T-helper 1 cell treated with Interleukin-12 subunit alpha and Interleukin-12 subunit beta and Interleukin-4 antibody, amounts not matched to agents 30 ng/mL and 1 ng/mL, for 36 hours (primary cell): ENCODE results near the gene ROBO1. TPM values are rescaled to one million over a fixed set of nuclear protein-coding genes. Genes with fewer than 3 reads are reported as not detected.
"Not testable (repeated sequence)": the region's sequence is repeated elsewhere in the genome, so short reads cannot be mapped to it uniquely, and the experiment has no call there.

Experiments
- intact Hi-C: fragments of 100-400 bp; cut with micrococcal nuclease; formaldehyde crosslinking; loops from one replicate; pipeline ENCODE4 v1.15.1; 2024
- total RNA-seq: library from RNA; stranded (reverse); gene quantifications from 2 replicates; pipeline ENCODE4 v1.2.3, GENCODE V29; 2022

ROBO1 gene
- total RNA-seq, 1 donor from 2014 or later = 0.93 TPM

DNA sequence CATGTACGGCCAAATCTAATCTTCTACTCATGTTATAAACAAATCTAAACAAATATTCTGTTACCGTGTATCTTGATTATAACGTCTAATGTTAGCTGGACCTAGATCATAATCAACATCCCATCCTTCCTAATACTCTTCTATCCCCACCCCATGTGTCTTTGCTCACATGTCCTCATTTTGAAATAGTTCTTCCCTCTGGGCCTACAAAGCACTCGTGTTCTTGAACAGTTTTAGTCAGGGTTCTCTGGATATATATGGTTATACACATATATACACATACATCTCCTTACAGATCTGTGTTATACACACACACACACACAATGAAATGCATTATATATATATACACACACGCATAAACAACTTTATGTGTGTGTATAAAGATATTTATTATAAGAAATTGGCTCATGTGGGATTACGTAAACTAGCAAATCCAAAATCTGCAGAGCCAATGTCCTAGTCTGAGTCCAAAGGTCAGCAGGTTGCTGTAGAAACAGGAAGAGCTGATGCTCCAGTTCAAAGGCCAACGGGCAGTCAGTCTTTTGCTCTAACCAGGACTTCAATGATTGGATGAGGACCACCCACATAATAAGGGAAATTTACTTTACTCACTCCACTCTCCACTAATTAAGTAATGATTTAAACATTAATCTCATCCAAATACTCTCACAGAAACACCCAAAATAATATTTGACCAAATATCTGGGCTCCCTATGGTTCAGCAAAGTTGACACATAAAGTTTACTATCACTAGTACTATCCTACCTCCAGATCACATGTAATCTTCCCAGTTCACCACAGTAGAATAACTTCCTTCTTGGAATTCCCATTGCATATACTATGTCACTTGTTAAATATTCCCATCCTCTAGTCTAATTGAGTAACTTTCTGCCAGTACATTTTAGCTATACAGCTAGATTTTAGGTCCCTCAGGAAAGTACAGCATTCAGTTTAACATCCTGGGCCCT, 450.0 kb downstream of the ROBO1 start:
- intact Hi-C loops = no loop called here

DNA sequence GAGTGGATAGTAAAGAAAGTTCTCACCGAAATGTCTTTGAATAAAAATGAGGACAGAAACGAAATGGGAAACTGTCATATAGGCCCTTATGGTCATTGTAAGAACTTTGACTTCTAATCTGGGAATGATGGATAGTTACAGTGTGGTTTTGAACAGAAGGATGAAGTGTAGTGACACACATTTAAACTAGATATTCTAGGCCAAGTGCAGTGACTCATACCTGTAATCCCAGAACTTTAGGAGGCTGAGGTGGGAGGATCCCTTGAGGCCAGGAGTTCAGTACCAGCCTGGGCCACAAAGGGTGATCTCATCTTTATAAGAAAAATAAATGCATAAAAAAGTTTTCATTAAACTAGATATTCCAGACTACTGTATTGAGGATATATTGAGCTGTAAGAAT, 452.8 kb downstream of the ROBO1 start:
- intact Hi-C loops = no loop called here

DNA sequence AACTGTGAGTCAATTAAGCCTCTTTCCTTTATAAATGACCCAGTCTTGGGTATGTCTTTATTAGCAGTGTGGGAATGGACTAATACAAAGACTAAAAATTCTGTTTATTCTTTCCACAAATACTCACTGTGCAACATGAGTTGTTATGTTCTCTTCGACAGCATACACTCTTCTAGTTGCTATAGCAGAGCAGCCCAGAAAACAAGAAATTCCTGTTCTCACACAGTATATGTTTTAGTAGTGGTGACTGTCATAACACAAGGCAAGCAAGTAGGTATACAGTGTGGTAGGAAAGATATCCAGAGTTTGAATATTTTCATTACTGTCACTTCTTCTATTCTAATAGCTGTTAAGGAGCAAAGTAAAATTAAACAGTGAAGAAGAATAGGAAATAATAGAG, 453.3 kb downstream of the ROBO1 start:
- intact Hi-C loops = no loop called here

DNA sequence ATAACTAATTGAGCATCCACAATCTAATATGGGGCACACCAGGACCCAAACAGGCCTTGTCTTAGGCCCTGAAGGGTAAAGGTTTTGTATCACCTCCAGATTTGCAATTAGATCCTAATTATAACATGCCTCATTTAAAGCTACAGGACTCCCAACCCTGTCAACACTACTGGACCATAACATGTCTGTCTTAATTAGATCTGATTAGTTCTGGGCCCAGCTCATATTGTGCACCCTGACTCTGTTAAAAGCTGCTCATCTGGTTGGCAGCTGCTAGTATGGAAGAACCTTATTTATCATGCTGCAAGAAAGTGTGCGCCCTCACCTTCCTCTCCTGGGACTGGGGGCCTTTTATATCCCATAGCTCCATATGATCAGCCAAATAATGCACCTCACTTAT, 457.8 kb downstream of the ROBO1 start:
- intact Hi-C loops = no loop called here

DNA sequence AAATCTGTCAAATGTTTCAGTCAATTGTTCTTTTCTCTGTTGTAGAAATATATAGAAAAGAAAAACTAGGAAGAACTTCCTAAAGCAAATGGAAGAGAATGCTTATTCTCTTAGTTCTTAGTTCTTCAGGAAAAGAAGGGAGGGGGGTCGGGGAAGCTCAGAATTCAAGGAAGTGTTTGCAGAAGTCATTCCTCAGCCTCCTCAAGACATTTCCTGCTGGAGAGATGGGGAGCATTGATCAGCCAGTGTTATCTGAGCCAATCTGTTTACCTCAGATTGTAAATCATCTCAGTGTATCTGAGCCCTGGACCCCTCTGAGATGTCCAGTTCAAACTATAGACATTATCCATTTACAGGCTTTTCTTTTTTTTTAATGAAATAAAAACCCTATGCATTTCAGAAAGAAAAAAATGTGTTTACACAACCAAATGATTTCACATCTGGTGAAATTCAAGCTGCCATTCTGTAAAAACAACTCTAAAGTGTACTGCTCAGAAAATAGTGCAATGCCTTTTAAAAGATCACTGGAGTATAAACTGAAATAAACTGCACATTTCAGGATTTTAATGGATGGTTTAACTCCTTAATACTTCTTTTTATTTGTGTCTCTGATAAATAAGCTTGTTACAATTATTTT, 460.7 kb downstream of the ROBO1 start:
- intact Hi-C loops = no loop called here

DNA sequence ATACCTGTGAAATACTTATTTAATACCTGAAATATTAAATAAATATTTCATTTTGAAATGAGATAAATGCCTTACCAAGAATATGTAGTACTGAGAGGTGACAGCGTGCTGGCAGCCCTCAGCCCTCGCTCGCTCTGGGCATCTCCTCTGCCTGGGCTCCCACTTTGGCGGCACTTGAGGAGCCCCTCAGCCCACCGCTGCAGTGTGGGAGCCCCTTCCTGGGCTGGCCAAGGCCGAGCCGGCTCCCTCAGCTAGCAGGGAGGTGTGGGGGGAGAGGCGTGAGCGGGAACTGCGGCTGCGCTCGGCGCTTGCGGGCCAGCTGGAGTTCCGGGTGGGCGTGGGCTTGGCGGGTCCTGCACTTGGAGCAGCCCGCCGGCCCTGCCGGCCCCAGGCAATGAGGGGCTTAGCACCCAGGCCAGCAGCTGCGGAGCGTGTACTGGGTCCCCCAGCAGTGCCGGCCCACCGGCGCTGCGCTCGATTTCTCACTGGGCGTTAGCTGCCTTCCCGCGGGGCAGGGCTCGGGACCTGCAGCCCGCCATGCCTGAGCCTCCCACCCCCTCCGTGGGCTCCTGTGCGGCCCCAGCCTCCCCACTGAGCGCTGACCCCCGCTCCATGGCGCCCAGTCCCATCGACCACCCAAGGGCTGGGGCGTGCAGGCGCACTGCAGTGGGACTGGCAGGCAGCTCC, 467.7 kb downstream of the ROBO1 start:
- intact Hi-C loops = not testable (repeated sequence)

DNA sequence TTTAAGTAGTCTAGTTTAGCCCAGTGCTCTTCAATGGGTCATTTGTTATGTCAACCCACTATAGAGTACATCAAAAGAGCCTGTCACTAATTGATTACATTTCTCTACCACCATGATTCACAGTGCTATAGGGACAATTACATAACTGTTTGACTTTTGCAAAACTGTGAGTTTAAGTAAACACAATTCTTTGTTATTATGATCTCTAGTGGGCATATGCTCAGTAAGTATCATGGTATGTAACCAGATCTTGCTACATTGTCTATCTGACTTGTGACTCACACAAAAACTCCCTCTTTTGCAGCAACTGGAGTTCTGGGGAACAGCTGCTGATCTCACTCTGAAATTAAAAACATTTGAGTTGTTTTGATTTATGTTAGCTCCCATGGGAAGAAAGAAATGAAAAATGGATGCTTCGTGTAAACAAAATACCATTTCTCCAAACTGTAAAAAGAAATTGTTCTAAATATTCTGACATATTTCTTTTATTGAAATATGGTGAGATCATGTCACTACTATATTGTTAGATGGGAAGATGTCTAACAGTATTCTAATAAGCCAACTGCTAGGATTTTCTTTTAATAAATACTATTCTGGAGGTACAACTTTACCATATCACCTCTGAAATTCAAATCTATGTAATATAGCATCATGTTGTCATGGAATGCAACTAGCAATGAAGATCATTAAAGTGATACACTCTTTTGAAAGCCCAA, 470.4 kb downstream of the ROBO1 start:
- intact Hi-C loops = no loop called here

DNA sequence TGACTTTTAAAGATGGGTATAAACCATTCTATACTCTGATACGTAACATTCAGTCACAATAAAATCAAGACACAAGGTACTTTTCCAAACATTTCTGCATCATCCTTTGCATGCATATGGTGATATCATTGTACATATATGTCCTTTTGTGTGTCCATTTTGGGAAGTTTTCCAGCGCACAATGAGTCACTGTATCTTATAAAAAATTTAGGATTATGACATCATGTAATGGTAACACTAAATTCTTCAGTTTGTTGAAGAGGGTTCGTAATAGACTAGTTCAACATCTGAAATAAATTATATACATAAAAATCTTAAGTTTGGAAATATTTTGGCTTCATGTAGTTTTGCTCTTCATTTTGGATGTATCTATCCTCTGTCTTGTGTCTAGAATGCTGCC, 480.9 kb downstream of the ROBO1 start:
- intact Hi-C loops = no loop called here

DNA sequence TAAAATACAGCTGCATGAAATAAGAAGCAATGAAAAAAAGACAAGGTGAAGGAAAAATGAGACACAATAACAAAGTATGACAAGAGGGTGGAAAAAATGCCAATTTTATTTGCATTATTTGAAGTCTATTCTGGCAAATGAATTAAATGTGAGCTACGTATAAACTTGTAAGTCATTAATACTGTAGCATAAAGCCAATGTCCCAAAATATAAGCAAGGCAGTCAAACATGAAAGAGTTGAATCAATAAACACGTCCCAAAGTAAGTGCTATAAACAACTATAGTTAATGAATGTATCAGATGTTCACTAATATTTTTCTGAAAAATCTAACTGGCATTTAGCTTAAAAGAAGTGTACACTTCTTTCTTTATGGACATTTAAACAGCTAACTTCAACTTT, 481.9 kb downstream of the ROBO1 start:
- intact Hi-C loops = no loop called here

DNA sequence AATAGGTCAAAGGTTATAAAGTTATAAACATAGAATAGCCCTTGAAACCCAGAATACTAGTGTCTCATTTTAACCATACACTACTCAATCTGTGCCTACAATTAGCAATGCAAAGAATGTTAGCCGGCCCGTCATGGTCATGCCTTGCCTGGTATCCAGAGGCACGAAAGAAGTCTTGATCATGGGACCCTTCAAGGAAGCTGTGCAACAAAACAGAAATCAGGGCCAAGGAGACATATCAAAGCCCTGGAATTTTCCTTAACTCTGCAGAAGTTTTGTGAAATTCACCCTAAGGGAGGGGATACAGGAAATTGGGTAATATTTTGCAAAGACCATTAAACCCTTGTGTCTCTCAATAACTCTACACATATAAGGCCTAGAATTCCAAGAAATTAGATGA, 482.4 kb downstream of the ROBO1 start:
- intact Hi-C loops = no loop called here

DNA sequence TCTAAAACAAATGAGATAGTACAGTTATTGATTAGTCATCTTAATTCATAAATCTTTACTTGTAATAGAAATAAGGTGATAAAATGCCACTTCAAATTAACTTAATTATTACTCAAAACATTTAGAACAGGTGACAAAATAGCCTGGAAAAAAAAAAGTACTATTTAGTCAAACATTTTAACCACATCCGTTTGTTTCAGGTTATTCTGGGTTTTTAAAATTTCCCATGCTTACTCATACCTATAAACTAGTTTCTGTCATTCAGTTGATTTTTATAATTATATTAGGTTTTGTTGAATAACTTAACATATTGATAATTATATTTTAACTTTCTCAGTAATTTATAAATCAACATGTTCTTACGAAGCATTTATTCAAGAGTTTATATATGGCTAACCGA, 483.0 kb downstream of the ROBO1 start:
- intact Hi-C loops = no loop called here

DNA sequence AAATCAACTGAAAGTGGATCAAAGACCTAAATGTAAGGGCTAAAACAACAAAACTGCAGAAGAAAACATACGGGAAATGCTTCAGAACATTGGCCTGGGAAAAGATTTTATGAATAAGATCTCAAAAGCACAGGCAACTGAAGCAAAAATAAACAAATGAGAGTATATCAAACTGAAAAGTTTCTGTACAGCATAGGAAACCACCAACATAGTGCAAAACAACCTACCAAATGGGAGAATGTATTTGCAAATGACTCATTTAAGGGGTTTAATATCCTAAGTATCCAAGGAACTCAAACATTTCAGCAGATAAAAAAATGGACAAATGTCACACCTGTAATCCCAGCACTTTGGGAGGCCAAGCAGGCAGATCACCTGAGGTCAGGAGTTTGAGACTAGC, 489.1 kb downstream of the ROBO1 start:
- intact Hi-C loops = no loop called here

DNA sequence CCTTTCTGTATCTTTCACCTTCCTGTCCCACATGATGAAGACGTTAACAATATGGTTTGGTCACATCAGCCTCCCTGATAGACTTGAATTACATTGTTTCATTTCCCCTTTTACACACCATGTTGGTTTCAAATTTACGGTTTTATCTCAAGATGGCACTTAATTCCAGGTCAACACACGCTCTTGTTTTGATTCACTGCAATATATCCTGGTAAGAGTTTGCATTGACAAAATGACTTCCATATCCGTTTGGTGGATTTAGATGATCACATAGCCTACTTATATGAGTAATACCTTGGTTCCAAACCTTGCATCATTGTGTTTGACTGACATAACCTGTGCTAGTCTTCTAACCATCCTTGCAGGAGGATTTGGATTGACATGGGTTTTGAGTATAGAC, 499.4 kb downstream of the ROBO1 start:
- intact Hi-C loops = no loop called here

DNA sequence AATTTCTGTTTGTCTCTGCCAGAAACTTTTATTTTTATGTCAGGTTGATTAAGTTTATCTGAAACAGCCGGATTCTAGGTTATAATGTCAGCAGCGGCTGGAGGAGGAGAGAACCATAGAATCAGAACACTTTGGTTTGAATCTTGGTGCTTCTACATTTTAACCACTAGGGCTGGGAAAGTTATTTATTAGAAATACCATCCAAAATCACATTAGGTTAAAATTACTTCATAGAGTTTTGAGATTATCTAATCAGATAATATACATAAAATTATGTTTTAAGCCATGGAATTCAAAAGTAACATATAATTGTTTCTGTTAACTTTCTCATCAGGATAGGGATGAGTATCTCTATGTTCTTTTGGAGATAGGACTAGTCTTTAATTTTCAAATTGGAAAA, 502.9 kb downstream of the ROBO1 start:
- intact Hi-C loops = no loop called here

DNA sequence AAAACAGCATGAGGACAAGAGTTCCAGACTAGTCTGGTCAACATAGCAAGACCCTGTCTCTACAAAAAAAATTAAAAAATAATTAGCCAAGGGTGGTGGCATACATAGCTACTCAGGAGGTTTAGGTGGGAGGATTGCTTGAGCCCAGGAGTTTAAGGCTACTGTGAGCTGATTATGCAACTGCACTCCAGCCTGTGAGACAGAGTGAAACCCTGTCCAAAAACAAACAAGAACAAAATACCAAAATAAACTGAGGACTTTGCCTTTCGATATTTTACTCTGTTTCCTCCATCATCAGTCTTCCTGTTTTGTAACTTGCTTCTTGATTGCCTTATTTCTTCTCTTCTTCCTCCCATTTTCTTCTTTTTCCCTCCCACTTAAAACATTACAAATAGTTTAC, 504.4 kb downstream of the ROBO1 start:
- intact Hi-C loops = no loop called here

DNA sequence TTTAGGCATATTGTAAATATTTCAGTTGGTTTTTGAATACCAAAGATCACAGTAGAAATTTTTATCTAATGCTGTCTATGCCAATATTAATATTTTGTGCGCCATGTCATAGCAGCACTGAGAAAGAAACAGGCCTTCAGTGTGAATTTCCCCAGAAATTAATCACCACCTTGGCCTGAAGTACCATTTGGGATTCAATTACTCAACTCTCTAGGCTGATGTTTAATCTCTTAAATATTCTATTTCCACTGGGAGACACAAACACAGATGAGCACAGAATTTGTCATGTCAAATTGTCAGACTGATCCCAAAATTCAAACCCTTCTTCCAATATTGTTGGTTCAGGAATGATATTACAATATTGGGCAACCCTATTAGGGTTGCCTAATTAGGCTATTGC, 509.3 kb downstream of the ROBO1 start:
- intact Hi-C loops = no loop called here

DNA sequence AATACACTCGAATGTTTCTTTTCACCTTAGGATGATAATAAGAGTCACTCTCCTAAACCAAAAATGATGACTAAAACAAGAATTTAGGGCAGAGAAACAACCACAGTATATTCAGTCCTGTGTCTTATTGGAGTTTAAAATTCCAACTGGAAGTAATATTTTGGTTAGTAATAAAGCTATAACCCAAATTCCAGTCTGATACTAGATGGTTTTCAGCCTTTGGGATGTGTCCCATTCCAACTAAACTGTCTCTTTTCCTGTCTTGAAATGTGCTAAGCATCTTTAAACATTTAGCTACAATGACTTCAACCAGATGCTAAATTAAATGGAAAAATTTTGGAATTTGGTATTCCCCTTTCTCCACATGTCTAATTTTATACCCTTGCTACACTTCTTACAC, 510.0 kb downstream of the ROBO1 start:
- intact Hi-C loops = no loop called here

DNA sequence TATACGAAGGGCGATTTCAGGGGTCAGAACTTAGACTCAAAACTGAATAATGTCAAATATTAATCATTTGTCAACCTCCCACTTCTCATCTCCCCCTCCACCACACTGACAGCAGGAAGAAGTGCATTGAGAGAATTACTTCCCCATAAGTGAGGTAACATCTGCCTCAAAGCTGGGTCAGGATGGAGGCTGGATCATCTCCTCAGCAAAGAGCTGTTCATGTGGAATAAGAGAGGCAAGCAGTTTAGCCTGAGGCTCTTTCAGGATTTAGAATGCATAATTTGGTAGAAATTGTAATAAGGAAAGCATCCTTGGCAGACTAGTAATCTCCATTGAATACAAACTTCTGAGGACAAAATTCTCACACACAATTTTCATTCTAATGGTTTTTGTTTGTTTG, 512.1 kb downstream of the ROBO1 start:
- intact Hi-C loops = no loop called here

DNA sequence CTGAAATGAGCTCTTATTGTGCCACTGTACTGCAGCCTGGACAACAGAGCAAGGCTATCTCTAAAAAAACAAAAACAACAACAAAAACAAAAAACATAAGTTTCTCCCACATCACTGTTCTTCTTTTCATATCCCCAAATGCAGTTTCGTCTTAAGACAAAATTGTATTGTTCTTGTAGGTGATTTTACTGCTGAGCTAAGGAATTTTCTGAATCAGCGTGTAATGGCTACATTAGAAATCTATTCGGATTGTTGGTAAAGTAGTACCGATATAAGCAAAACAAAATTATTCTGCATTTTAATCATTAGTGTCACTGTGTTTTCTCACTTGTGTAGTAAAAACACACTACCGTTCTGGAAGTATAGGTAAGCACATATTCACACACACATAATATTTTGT, 512.5 kb downstream of the ROBO1 start:
- intact Hi-C loops = no loop called here

DNA sequence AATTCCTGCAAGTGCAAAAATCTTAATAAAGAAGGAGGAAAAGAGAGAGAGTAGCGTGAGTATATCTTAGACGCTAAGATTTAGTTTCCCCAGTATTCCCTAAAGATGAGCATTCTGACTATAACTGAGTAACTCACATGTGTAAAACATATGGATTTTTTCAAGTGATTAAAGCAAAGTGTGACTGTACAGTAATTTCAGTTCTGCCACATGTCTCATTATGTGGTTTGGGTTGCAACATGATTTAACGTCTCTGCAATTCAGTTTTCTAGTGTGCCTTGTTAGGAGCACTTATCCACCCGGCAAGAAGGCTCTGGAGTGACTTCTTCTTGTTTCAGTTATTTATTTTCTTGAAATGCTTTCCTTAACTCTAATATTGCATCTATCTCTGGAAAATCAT, 514.1 kb downstream of the ROBO1 start:
- intact Hi-C loops = no loop called here

DNA sequence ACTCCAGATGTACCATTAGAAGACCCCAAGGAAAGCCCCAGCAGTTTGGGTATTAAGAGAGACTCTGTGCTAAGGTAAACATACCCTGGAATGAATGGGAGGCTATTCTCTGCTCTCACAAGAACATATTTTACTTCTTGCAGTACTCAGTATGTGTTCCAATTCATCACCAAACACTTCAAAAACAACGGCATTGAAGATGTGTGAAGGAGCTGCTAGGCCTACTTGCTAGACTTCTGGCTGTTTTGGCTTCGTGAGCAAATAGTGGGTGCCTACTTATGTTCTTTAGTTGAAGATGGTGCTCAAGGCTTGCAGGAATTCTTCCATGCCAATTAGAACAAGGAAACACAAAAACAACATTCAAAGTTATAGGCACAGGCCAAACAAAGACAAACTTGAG, 514.5 kb downstream of the ROBO1 start:
- intact Hi-C loops = no loop called here

DNA sequence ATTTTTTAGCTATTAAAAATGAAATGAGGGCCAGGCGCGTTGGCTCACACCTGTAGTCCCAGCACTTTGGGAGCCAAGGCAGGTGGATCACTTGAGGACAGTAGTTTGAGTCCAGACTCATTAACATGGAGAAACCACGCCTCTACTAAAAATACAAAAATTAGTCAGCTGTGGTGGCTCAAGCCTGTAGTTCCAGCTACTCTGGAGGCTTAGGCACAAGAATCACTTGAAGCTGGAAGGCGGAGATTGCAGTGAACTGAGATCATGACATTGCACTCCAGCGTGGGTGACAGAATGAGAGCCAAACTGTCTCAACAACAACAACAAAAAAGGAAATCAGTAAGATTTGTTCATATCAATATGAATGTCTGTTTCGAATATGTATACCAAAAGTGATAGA, 517.1 kb downstream of the ROBO1 start:
- intact Hi-C loops = no loop called here
